ENCODE data around the gene IQCH.
"Not testable (repeated sequence)": the region's sequence is repeated elsewhere in the genome, so short reads cannot be mapped to it uniquely, and the experiment has no call there.

The IQCH gene

GRCh38 chr15:67422296-67422695 lies 167.7 kb downstream of the IQCH start:
- DNase-seq (ENCODE audit: low spot score): no peak
- in situ Hi-C loops (cut with MboI; ENCODE audit: low sequenced_read_pairs, unreplicated experiment): loop anchor here (10.0 kb wide), 1 partner anchor 477 kb away; no protein-coding TSS in a partner anchor

GRCh38 chr15:67433495-67434099 lies 179.0 kb downstream of the IQCH start:
- peak; percentile 56 for DNase-seq (ENCODE audit: low spot score)
- in situ Hi-C loops (cut with MboI; ENCODE audit: low sequenced_read_pairs, unreplicated experiment): no loop called here
- peak; percentile 79 for TF ChIP-seq CTCF (IDR thresholded peaks at IDR 0.05; ENCODE audit: borderline replicate concordance, control extremely low read depth, extremely low read depth, insufficient read depth, missing control alignments)

More at GRCh38 chr15:67422296-67422695, 167.7 kb downstream of the IQCH start:
- no peak for TF ChIP-seq CTCF (IDR thresholded peaks at IDR 0.05; ENCODE audit: borderline replicate concordance, control extremely low read depth, extremely low read depth, insufficient read depth, missing control alignments)

- DNase-seq (ENCODE audit: low spot score); in situ Hi-C loops (cut with MboI; ENCODE audit: low sequenced_read_pairs, unreplicated experiment): not testable (repeated sequence)
Measured at GRCh38 chr15:67436351-67437250, 182.0 kb downstream of the IQCH start.

- no peak for DNase-seq (ENCODE audit: low spot score)
- TF ChIP-seq CTCF (IDR thresholded peaks at IDR 0.05; ENCODE audit: borderline replicate concordance, control extremely low read depth, extremely low read depth, insufficient read depth, missing control alignments): no peak
- in situ Hi-C loops (cut with MboI; ENCODE audit: low sequenced_read_pairs, unreplicated experiment): no loop called here
Measured at GRCh38 chr15:67444100-67444499, 189.5 kb downstream of the IQCH start.

- DNase-seq (ENCODE audit: low spot score): no peak
- in situ Hi-C loops (cut with MboI; ENCODE audit: low sequenced_read_pairs, unreplicated experiment): no loop called here
- no peak for TF ChIP-seq CTCF (IDR thresholded peaks at IDR 0.05; ENCODE audit: borderline replicate concordance, control extremely low read depth, extremely low read depth, insufficient read depth, missing control alignments)
Measured at GRCh38 chr15:67446449-67446848, 191.9 kb downstream of the IQCH start.

- DNase-seq (ENCODE audit: low spot score); in situ Hi-C loops (cut with MboI; ENCODE audit: low sequenced_read_pairs, unreplicated experiment): not testable (repeated sequence)
Measured at GRCh38 chr15:67448372-67448771, 193.8 kb downstream of the IQCH start.

- in situ Hi-C loops (cut with MboI; ENCODE audit: low sequenced_read_pairs, unreplicated experiment): loop anchor here (10.0 kb wide), 1 partner anchor 381 kb away; no protein-coding TSS in a partner anchor
- not testable (repeated sequence) for DNase-seq (ENCODE audit: low spot score)
Measured at GRCh38 chr15:67453703-67454102, 199.1 kb downstream of the IQCH start.

Data from GM13976 (cell line).